HG03095 (cell line): ENCODE data around the gene CAMTA1.
"Not testable (repeated sequence)": the region's sequence is repeated elsewhere in the genome, so short reads cannot be mapped to it uniquely, and the experiment has no call there.

ENCODE experiments used
- ATAC-seq: cut with Tn5 transposase; IDR thresholded peaks from one replicate; pipeline ENCODE4 v1.9.1; 2021; ENCODE audit warnings: moderate library complexity; ENCODE audit not compliant: unreplicated experiment

CAMTA1 gene

GRCh38 chr1:6809461-6809860 is 24.2 kb downstream of the CAMTA1 start:
- no peak for ATAC-seq

GRCh38 chr1:6810146-6810734 is 25.0 kb downstream of the CAMTA1 start:
- ATAC-seq: not testable (repeated sequence)

- ATAC-seq: no peak
Observed at GRCh38 chr1:6811583-6811982, 26.3 kb downstream of the CAMTA1 start.

GRCh38 chr1:6813165-6813564 is 27.9 kb downstream of the CAMTA1 start:
- no peak for ATAC-seq

DNA sequence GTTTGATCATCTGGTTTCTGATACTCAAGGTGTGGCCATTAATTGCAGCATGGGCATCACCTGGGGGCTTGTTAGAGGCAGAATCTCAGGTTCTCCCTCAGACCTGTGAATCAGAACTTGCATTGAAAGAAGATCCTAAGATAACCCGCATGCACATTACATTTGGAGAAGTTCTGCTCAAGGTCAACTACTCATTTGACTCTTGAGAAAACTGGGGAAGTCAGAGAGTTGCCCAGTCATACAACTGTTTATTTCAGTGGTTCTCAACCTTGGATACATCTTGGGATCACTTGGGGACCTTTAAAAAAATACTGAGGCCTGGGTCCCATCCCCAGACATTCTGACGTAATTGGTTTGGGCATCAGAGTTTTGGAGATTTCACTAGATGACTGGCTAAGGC is 30.5 kb downstream of the CAMTA1 start:
- ATAC-seq: no peak

GRCh38 chr1:6819246-6820040 is 34.2 kb downstream of the CAMTA1 start:
- no peak for ATAC-seq

DNA sequence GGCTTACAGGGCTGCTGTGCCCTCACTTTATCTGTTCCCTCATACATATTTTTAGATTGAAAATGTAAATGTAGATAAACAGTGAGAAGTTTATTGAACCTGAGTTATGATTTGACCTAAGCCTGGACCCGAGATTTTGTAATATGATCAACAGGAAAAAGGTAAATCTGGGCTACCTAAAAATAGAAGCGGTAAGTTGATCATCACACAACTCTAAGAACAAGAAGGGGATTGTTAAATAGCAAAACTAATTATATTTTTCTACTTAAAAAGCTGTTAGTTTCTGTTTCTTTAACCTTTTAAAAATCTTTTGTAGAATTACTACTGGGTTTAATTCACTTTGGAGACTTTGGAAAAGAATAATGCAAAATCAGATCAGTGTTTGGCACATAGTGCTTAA is 35.6 kb downstream of the CAMTA1 start:
- ATAC-seq: no peak

- ATAC-seq: no peak
Observed at GRCh38 chr1:6822530-6823359, 37.5 kb downstream of the CAMTA1 start.

- ATAC-seq: no peak
Observed at GRCh38 chr1:6823793-6824192, 38.5 kb downstream of the CAMTA1 start.

GRCh38 chr1:6824665-6825368 is 39.6 kb downstream of the CAMTA1 start:
- ATAC-seq: no peak

DNA sequence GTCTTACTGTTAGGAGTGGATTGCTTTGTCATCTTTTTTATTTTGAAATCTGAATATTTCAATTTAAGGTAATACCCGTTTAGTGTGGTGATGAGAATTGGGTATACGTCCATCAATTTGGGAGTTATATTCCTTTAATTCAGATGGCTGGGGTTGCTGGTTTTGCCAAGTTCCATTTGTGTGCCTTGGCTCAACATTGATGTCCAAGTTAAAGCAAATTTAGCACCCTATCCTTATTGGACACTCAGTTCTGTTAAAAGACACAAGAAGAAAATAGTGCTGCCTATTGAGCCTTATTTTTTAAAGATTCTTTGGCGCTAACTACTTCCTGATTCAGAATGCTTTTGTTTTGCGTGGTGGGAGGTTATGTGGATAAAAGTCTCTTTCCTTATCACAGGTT is 40.6 kb downstream of the CAMTA1 start:
- ATAC-seq: no peak

DNA sequence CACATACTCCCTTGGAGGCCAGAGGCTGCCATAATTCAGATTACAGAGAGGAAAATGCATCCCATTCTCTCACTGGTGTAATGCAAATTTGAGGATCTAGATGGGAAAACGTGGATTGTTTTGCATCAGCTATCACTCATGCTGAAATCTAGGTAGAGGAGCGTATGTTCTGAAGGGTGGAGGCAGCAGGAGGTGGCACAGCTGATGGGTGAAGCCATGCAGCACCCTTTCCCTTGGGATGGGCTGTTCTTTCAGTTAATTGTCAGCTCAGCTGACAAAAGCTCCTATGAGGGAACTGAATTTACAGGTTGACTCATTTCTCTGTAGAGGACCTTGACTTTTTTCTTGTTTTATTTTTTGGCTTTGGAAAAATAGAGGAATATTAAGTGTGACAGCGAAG is 41.8 kb downstream of the CAMTA1 start:
- ATAC-seq: no peak

GRCh38 chr1:6827630-6828165 is 42.4 kb downstream of the CAMTA1 start:
- ATAC-seq: no peak

- ATAC-seq: no peak
Observed at GRCh38 chr1:6831366-6831765, 46.1 kb downstream of the CAMTA1 start.

GRCh38 chr1:6832006-6832405 is 46.8 kb downstream of the CAMTA1 start:
- ATAC-seq: not testable (repeated sequence)

- ATAC-seq: no peak
Observed at GRCh38 chr1:6832531-6833188, 47.4 kb downstream of the CAMTA1 start.

DNA sequence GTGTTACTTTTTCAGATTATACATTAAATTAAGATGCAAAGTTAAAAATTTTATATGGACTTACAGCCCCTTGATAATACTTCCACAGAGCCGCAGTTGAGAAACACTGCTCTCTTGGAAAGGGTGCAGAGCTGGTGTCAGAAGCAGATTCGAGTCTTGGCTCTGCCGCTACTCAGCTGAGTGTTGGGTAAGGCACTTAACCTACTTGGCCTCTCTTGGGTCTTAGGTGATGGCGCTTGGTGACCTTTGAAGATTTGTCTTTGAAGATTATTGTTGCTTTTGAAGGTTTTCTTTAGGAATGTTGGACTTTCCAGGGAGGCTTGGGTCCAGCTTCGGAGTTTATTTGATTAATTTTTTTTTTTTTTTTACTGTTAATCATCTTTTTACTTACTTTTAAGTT is 48.5 kb downstream of the CAMTA1 start:
- ATAC-seq: no peak

DNA sequence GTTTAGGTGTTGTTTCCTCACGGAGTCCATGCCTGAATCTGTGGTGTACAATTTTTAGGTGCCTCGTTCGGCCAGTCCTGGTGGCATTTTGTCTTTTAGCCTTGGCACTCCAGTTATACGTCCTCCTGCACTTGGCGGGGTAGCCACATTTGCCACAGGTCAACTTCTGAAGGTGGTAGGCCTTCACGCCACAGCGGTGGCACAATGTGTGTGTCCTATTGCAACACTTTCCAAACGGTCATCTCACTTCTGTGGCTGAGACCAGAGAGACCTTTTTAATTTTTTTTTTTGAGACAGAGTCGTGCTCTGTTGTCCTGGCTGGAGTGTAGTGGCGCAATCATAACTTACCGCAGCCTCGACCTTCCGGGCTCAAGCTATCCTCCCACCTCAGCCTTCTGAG is 49.1 kb downstream of the CAMTA1 start:
- ATAC-seq: no peak

DNA sequence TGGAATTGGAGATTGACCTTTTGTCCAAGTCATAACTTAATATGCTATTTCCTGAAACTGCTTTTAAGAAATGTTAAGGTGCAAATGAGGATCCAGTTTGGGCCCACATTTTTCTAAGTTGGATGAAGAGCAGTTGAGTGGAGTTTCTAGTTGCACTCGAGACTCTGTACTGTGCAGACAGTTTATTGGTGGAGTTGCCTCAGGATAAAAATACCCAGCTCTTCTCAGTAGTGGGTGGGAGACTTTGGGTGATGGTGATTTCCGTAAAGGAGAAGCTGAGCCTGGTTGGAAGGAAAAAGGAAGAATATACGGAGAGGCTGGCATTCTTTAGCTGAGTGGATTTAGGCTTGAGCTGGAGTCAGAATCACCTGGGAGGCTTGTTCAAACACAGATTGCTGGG is 49.9 kb downstream of the CAMTA1 start:
- ATAC-seq: no peak

DNA sequence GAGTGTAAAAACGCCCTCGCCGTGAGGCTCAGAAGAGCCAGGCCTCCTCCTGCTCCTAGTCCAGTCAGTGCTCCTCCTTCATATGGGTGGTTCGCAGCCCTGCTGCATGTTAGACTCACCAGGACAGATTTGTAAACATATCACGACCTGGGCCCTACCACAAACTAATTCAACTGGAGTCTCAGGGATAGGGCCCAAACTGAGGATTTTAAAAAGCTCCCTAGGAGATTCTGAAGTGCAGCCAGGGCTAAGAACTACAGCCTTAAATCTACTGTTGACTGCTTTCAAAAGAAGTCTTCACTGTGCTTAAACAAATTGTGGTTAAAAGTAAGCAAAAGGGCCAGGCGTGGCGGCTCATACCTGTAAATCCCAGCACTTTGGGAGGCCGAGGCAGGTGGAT is 57.0 kb downstream of the CAMTA1 start:
- ATAC-seq: no peak
